ENCODE data around the gene CYP27A1. TPM values are rescaled to one million over a fixed set of nuclear protein-coding genes. Genes with fewer than 3 reads are reported as not detected.
"Not testable (repeated sequence)": the region's sequence is repeated elsewhere in the genome, so short reads cannot be mapped to it uniquely, and the experiment has no call there.

CYP27A1 gene
- total RNA-seq, 2 donors from 2014 or later = 0.16 to 0.18 TPM

DNA sequence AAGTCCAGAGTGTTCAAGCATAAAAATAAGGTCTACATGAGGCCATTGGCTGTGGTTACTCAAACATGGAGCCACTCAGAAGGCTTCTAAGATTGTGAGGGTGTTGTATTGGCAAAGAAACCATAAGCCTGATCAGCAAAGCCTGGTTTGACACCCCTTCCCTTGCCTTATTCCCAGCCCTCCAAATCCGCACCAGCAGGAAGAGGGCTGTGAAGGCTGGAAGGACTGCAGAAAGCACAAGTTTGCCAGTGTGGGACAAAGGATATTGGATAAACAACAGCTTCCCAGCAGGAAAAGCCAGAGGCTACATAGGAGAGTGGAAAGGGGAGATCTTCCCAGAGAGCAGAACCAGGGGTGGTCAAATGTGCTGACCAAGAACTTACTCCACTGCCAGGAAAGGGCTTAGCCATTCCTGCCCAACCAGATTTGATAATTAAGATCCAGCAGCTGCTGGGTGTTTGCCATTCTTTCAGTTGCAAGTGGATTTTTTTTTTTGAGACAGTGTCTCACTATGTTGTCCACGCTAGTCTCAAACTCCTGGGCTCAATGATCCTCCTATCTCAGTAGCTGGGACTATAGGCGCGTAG, 51.2 kb downstream of the CYP27A1 start:
- no peak for ATAC-seq
- Mint-ChIP-seq H3K27ac (no peak overlapping the region), H3K9me3 (peaks cover 0 to 7% of the 10 kb centered on the region in 2 donors), H3K36me3 (peaks cover 0 to 11% of the 10 kb centered on the region in 2 donors)
- DNase-seq (ENCODE audit: low spot score in 2 of 2) = no peak

GRCh38 chr2:218834685-218835084, 52.7 kb downstream of the CYP27A1 start:
- ATAC-seq (no peak), DNase-seq (ENCODE audit: low spot score in 2 of 2) (no peak)
- peaks cover 0 to 11% of the 10 kb centered on the region in 2 donors for H3K36me3 Mint-ChIP-seq
- no peak overlapping the region for H3K27ac Mint-ChIP-seq
- H3K9me3 Mint-ChIP-seq = peaks cover 0 to 7% of the 10 kb centered on the region in 2 donors

DNA sequence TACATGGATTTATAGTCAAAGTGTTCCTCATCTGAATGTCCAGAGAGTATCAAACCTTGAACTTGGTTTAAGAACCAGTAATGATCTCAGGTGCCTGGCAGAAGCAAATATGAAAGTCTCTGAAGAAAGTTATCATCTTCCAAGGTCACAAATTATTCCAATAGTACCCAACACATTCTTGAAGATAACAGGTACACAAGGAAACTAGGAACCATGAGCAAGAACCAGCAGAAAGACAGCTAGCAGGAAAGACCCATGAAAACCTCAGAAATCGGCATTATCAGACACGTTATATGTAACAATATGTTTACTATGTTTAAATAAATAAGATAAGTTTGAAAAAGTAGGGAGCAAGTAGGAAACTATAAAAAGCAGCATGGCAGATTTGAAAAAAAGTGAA, 55.5 kb downstream of the CYP27A1 start:
- ATAC-seq = no peak
- peaks cover 0 to 11% of the 10 kb centered on the region in 2 donors for H3K36me3 Mint-ChIP-seq
- H3K9me3 Mint-ChIP-seq = peaks cover 0 to 7% of the 10 kb centered on the region in 2 donors
- no peak for DNase-seq (ENCODE audit: low spot score in 2 of 2)
- no peak overlapping the region for H3K27ac Mint-ChIP-seq

GRCh38 chr2:218839430-218839829, 57.5 kb downstream of the CYP27A1 start:
- ATAC-seq = no peak
- no peak for DNase-seq (ENCODE audit: low spot score in 2 of 2)
- Mint-ChIP-seq H3K27ac (no peak overlapping the region), H3K9me3 (peaks cover 0 to 7% of the 10 kb centered on the region in 2 donors), H3K36me3 (peaks cover 0 to 11% of the 10 kb centered on the region in 2 donors)

GRCh38 chr2:218839888-218840287, 57.9 kb downstream of the CYP27A1 start:
- Mint-ChIP-seq H3K36me3 (peaks cover 0 to 11% of the 10 kb centered on the region in 2 donors), H3K9me3 (peaks cover 0 to 7% of the 10 kb centered on the region in 2 donors), H3K27ac (no peak overlapping the region)
- DNase-seq (ENCODE audit: low spot score in 2 of 2) (no peak), ATAC-seq (no peak)

GRCh38 chr2:218844334-218844733, 62.4 kb downstream of the CYP27A1 start:
- H3K27ac Mint-ChIP-seq; H3K9me3 Mint-ChIP-seq; DNase-seq (ENCODE audit: low spot score in 2 of 2); ATAC-seq; H3K36me3 Mint-ChIP-seq: not testable (repeated sequence)

GRCh38 chr2:218846963-218847362, 65.0 kb downstream of the CYP27A1 start:
- not testable (repeated sequence) for H3K9me3 Mint-ChIP-seq; H3K27ac Mint-ChIP-seq; ATAC-seq; H3K36me3 Mint-ChIP-seq; DNase-seq (ENCODE audit: low spot score in 2 of 2)

GRCh38 chr2:218849721-218850120, 67.8 kb downstream of the CYP27A1 start:
- H3K27ac Mint-ChIP-seq = no peak overlapping the region
- no peaks in the 10 kb centered on the region for H3K36me3 Mint-ChIP-seq
- ATAC-seq = no peak

DNA sequence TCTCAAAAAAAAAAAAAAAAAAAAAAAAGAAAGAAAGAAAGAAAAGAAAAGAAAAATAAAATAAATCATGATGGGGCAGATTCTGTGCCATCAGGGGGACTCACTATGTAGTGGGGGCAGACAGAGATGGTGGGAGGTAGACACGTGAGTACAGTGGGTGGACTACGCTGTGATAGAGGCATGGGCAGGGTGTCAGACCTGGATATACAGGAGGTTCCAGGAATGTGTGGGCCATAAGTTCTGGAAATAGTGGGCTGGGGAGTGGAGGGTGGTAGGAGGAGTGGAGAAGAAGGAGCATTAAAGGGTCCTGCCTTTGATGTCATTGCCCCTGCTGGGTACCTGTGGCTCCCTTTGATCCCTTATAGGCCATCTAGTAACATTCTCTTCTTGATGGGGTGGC, 68.8 kb downstream of the CYP27A1 start:
- ATAC-seq (no peak), DNase-seq (ENCODE audit: low spot score in 2 of 2) (peak in 1 of 2 donors; percentile 16)
- no peaks in the 10 kb centered on the region for H3K9me3 Mint-ChIP-seq
- H3K36me3 Mint-ChIP-seq = no peaks in the 10 kb centered on the region
- H3K27ac Mint-ChIP-seq = no peak overlapping the region

More at GRCh38 chr2:218849721-218850120, 67.8 kb downstream of the CYP27A1 start:
- no peaks in the 10 kb centered on the region for H3K9me3 Mint-ChIP-seq
- no peak for DNase-seq (ENCODE audit: low spot score in 2 of 2)

GRCh38 chr2:218851286-218851685, 69.3 kb downstream of the CYP27A1 start:
- ATAC-seq = no peak
- Mint-ChIP-seq H3K27ac (no peak overlapping the region), H3K36me3 (no peaks in the 10 kb centered on the region), H3K9me3 (no peaks in the 10 kb centered on the region)
- peak in 1 of 2 donors; percentile 26 for DNase-seq (ENCODE audit: low spot score in 2 of 2)

- Mint-ChIP-seq H3K27ac (no peak overlapping the region), H3K36me3 (no peaks in the 10 kb centered on the region), H3K9me3 (no peaks in the 10 kb centered on the region)
- DNase-seq (ENCODE audit: low spot score in 2 of 2) = peak; percentile 57 to 69
- ATAC-seq = peak; percentile 64 to 79
Observed at GRCh38 chr2:218852911-218853667, 71.1 kb downstream of the CYP27A1 start.

- ATAC-seq (no peak), DNase-seq (ENCODE audit: low spot score in 2 of 2) (peak in 1 of 2 donors; percentile 20)
- Mint-ChIP-seq H3K27ac (no peak overlapping the region), H3K36me3 (no peaks in the 10 kb centered on the region), H3K9me3 (no peaks in the 10 kb centered on the region)
Observed at GRCh38 chr2:218853766-218854165, 71.8 kb downstream of the CYP27A1 start.

- H3K9me3 Mint-ChIP-seq = no peaks in the 10 kb centered on the region
Observed at GRCh38 chr2:218854860-218855259, 72.9 kb downstream of the CYP27A1 start.

DNA sequence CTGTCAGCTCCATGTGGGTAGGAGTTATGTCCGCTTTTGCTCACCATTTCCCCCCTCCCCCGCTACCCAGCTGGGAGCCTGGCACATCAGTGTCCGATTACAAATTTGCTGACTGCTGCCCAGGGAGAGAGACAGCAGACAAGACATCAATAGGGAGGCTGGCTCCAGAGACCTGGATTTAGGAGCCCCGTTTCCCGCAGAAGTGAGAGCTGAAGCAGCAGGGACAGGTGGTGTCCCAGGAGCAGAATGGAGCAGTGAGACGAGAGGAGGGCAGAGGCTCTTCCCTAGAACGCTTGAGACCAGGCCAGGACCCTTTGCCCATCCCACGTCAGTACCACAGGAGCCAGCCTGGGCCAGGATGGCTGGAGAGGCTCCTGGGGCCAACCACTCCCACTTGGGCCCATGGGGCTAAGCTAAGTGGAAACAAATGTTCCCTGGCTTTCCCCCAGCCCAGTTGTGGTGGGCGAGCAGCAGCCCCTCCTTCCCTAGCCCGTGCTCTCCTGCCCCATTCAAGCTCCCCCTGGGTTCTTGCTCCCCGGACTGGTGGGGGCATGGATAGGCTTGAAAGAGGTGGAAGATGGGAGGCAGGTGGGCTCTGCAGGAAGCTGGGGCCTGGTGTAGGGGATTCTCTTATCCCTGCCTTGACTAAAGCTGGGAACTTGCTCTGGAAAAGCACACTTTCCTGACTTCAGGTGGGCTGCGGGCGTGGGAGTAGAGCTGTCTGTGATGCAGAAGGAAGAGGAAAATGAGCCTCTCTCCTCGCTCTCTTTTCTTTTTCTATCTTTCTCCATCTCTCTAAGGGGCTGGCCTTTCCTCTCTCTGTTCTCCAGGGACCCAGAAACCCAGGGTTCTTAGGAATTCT, 73.6 kb downstream of the CYP27A1 start:
- H3K36me3 Mint-ChIP-seq = no peaks in the 10 kb centered on the region
- H3K9me3 Mint-ChIP-seq = no peaks in the 10 kb centered on the region
- H3K27ac Mint-ChIP-seq = no peak overlapping the region
- ATAC-seq = no peak
- peak in 1 of 2 donors; percentile 35 for DNase-seq (ENCODE audit: low spot score in 2 of 2)

More at GRCh38 chr2:218854860-218855259, 72.9 kb downstream of the CYP27A1 start:
- Mint-ChIP-seq H3K27ac (no peak overlapping the region), H3K36me3 (no peaks in the 10 kb centered on the region)
- no peak for ATAC-seq
- peak in 1 of 2 donors; percentile 37 for DNase-seq (ENCODE audit: low spot score in 2 of 2)

DNA sequence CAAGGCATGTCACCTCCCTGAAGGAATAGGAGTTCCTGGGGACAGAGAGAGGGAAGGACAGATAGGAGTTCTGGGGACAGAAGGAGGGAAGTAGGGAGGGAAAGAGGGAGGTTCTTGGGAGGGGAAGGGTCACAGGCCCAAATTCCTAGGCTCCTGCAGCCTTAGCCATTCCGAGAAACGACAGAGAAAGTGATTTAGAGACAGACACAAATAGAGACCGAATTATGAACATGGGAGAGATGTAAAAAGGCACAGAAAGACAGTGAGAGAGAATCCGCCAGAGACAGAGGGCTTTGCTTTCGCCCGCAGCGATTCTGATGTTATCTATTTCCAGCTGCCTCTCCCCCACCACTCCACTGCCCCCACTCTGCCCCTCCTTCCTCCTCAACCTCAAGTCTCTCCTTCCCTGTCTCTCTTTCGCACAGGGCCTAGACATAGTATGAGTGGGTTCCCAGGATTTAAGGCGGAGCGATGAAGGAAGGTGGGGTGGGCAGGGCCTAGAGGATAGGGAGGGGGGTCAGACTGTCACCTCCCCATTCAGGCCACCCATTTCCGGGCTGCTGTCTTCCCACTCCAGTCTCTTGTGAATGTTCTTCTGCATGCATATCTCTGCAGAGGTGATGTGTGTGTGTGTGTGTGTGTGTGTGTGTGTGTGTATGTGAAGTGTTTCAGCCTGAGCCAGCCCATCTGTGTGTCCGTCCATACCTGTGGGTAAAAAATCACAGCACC, 74.4 kb downstream of the CYP27A1 start:
- Mint-ChIP-seq H3K36me3 (no peaks in the 10 kb centered on the region), H3K27ac (no peak overlapping the region), H3K9me3 (no peaks in the 10 kb centered on the region)
- ATAC-seq = no peak
- DNase-seq (ENCODE audit: low spot score in 2 of 2) = no peak

- DNase-seq (ENCODE audit: low spot score in 2 of 2) (peak in 1 of 2 donors; percentile 38), ATAC-seq (no peak)
- Mint-ChIP-seq H3K36me3 (no peaks in the 10 kb centered on the region), H3K9me3 (no peaks in the 10 kb centered on the region), H3K27ac (no peak overlapping the region)
Observed at GRCh38 chr2:218856896-218857243, 74.9 kb downstream of the CYP27A1 start.
